GM11168 (cell line): ENCODE measurements around the gene SSTR3.

Source experiments
- in situ Hi-C: fragments of 300-500 bp; cut with MboI; formaldehyde crosslinking; loops from one replicate; pipeline ENCODE4 v1.12.0; 2022; ENCODE audit warnings: low sequenced_read_pairs; ENCODE audit not compliant: unreplicated experiment

The SSTR3 gene

DNA sequence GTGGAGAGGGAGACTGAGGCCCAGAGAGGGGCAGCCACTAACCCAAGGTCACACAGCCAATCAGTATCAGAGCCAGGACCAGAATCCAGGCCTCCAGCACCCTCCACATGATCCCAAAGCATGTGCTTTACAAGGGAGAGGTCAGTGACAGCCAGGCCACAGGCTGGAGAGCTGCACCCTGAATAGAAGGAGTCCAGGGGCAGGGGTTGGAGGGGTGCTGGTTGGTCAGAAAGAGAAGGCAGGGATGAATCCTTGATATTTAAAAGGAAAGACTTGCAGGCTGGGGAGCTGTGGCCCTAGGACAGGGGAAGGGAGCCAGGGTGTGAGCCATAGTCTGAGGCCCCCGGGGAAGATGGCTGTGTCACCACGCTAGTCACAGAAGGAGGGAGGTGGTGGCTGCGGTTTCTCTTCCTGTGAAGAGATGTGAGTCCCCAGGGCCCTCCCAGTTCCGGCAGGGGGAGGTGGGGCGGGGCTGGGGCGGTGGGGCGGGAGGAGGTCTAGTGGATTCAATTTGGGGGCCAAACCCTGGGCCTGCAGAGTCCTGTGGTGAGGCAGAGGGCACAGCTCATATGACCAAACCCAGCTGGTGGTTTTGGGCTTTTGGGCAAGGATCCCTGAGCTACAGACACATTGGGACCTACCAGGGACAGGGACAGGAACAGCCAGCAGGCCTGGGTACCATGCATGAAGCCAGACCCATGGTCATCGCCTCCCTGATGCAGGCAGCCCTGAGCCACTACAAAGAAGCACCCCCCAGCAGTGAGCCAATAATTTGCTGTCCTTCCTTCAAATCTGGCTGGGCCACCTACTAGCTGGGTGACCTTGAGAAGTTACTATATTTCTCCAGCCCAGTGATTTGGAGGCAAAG is 17.8 kb upstream of the SSTR3 start:
- in situ Hi-C loops: no loop called here

GRCh38 chr22:37229012-37229804 is 16.9 kb upstream of the SSTR3 start:
- in situ Hi-C loops: no loop called here

GRCh38 chr22:37228106-37229011 is 16.1 kb upstream of the SSTR3 start:
- in situ Hi-C loops: no loop called here

DNA sequence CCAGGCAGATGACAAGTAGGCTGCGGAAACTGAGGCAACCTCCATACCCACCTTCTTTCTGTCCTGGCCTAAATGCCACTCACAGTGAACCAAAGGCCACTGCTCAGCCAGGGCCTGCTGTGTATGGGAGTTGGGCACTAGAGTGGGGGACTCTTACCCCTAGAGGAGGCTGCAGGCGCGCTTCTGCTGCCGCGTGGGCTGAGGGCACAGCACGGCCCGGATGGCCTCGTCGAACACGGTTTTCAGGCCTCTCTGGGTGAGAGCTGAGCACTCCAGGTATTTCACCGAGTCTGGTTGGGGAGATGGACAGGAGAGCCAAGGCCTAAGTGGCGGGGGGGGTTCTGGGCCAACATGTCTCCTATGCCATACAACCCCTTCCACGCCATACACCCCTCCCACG is 14.2 kb upstream of the SSTR3 start:
- in situ Hi-C loops: no loop called here

GRCh38 chr22:37226087-37226486 is 13.8 kb upstream of the SSTR3 start:
- in situ Hi-C loops: no loop called here

- in situ Hi-C loops: no loop called here
Measured at GRCh38 chr22:37225481-37225880, 13.2 kb upstream of the SSTR3 start.

DNA sequence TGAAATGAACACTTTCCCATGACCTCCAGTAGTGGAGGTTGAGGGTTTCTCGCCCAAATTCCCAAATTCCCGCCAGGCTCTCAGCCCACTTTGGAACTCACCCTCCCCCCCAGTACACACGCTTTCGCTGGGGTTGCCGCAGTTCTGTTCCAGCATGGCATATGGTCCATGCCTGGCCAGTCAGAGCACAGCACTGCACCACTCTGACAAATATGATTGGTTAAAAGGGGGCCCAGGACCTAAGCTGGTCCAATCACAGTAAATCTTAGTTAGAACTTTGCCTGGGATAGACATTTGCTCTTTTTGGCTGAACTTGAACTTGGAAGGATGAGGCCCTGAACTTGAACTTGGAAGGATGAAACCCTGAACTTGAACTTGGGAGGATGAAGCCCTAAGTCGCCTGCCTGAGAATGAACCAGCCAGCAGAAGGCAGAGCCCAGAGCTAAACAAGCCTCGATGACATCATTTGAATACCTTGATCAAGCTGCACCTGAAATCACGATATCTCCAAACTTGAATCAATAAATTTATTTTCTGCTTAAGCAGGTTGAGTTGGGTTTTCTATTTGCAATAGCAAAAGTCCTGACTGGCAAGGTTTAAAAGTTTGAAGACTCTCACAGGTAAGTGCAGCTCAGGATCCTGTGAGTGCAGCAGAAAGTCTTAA is 12.6 kb upstream of the SSTR3 start:
- in situ Hi-C loops: no loop called here

- in situ Hi-C loops: no loop called here
Measured at GRCh38 chr22:37223965-37224551, 11.8 kb upstream of the SSTR3 start.

DNA sequence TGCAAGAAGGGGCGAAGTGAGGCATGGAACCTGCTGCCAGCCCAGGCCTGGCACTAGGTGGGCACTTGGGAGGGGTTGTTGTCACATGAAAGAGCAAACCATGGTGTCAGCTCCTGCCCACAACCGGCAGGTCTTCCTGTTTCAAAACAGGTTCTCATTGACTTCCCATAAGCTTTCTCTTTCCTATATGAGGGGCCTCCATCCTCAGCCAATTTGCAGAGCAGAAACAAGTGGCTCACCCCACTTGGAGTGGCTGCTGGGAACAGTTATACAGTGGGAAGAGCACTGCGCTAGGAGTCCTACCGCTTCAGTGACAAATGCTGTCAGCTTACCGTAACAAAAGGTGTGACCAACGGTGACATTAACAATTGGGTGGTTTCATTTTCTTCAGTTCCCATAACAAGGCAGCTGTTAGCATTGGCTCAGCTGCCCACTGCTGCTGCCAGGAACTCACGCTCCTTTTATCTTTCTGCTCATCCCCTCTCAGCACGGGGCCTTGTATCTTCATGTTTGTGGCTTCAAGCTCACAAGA is 10.2 kb upstream of the SSTR3 start:
- in situ Hi-C loops: no loop called here

- in situ Hi-C loops: no loop called here
Measured at GRCh38 chr22:37221424-37222333, 9.4 kb upstream of the SSTR3 start.

DNA sequence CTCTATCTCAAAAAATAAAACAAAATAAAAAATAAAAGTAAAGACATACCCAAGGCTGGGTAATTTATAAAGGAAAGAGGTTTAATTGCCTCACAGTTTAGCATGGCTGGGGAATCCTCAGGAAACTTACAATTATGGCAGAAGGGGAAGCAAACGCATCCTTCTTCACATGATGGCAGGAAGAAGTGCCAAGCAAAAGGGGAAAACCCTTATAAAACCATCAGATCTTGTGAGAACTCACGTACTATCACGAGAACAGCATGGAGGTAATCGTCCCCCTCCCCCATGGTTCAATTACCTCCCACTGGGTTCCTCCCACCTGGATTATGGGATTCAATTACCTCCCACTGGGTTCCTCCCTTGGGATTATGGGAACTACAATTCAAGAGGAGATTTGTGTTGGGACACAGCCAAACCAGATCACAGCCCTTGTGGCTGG is 8.3 kb upstream of the SSTR3 start:
- in situ Hi-C loops: no loop called here

DNA sequence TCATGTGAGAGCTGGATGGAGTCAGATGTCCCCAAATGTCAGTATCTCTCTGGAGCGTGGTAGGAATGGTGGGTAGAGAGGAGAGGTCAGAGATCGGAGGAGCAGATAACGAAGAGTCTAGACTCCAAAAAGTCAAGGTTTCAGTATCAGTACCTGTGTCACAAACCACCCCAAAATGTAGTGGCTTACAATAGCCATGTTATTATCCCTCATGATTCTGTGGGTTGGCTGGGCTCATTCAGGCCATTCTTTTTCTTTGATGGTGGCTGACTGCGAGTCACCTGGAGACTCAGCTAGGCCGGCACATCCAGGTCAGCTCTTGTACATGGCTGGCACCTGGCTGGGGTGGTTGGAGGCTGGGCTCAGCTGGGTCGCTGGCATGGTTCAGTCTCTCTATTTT is 7.3 kb upstream of the SSTR3 start:
- in situ Hi-C loops: no loop called here

DNA sequence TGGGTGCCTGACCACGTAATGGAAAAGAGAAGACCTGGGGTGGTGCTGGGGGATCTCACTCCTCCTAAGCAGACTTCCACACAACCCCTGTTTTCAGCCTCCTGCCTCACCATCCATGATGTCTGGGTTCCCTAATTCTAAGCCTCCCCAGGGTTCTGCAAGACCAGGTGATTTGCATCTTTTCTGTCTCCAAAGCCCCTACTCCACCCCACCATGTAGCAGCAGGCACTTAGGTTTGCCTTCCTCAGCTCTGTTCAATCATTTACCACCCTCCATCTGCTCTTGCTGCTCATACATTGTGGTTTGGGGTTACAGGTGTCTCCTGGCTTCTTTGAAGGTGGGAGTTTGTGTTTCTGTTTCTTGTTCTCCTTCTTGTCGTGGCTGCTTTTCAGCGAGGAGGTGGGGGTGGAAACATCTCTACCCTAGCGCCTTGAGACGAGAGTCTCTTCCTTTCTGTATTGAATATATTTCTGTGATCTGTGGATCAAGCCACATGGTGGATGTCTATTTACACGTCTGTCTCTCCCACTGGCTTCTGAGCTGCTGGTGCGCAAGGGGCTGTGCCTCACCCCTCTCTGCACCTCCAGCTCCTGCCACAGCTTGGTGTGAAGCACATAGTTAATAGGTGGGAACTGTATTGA is 6.6 kb upstream of the SSTR3 start:
- in situ Hi-C loops: no loop called here

DNA sequence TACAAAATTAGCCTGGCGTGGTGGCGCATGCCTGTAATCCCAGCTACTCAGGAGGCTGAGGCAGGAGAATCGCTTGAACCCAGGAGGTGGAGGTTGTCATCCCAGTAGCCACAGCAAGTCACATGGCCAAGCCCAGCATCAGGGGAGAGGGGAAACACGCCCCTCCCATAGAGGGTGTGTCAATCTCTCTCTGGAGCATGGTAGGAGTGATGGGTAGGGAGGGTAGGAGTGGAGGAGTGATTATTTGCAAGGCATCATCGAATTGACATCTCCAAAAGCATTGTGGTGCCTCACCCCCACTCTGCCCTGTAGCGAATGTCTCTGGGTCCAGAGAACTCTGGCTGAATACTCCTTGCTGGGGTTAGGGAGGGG is 6.1 kb upstream of the SSTR3 start:
- in situ Hi-C loops: no loop called here

GRCh38 chr22:37215890-37216289 is 3.6 kb upstream of the SSTR3 start:
- in situ Hi-C loops: no loop called here

GRCh38 chr22:37214731-37215030 is 2.4 kb upstream of the SSTR3 start:
- in situ Hi-C loops: no loop called here

- in situ Hi-C loops: no loop called here
Measured at GRCh38 chr22:37213941-37214730, 1.9 kb upstream of the SSTR3 start.
